ENCODE data around the gene CHL1.

CHL1 gene

GRCh38 chr3:280681-281080 lies 84.1 kb downstream of the CHL1 start:
- TF ChIP-seq CTCF (IDR thresholded peaks at IDR 0.05; ENCODE audit: low read depth, low read length), result no peak
- DNase-seq (ENCODE audit: extremely low read depth, low read depth), result no peak

- no peak for TF ChIP-seq CTCF (IDR thresholded peaks at IDR 0.05; ENCODE audit: low read depth, low read length)
- no peak for DNase-seq (ENCODE audit: extremely low read depth, low read depth)
Measured at GRCh38 chr3:284322-284721, 87.8 kb downstream of the CHL1 start.

GRCh38 chr3:288417-288816 lies 91.9 kb downstream of the CHL1 start:
- no peak for DNase-seq (ENCODE audit: extremely low read depth, low read depth)
- TF ChIP-seq CTCF (IDR thresholded peaks at IDR 0.05; ENCODE audit: low read depth, low read length), result no peak

- DNase-seq (ENCODE audit: extremely low read depth, low read depth), result no peak
- TF ChIP-seq CTCF (IDR thresholded peaks at IDR 0.05; ENCODE audit: low read depth, low read length), result no peak
Measured at GRCh38 chr3:291028-291427, 94.5 kb downstream of the CHL1 start.

- no peak for TF ChIP-seq CTCF (IDR thresholded peaks at IDR 0.05; ENCODE audit: low read depth, low read length)
- no peak for DNase-seq (ENCODE audit: extremely low read depth, low read depth)
Measured at GRCh38 chr3:291646-292436, 95.3 kb downstream of the CHL1 start.

- DNase-seq (ENCODE audit: extremely low read depth, low read depth), result no peak
- no peak for TF ChIP-seq CTCF (IDR thresholded peaks at IDR 0.05; ENCODE audit: low read depth, low read length)
Measured at GRCh38 chr3:294096-294495, 97.5 kb downstream of the CHL1 start.

- DNase-seq (ENCODE audit: extremely low read depth, low read depth), result no peak
- no peak for TF ChIP-seq CTCF (IDR thresholded peaks at IDR 0.05; ENCODE audit: low read depth, low read length)
Measured at GRCh38 chr3:294581-294980, 98.0 kb downstream of the CHL1 start.

All from AG09319 (cell line).